HEK293 (cell line): ENCODE results near the gene SLX9.

ENCODE experiments used
- CTCF ChIA-PET: fragments of 350-600 bp; formaldehyde crosslinking; extraction: SDS; loops from one replicate; lab custom pipeline; 2021; ENCODE audit warnings: antibody characterized with exemption; lab: Yijun Ruan, JAX
- POLR2A ChIA-PET: fragments of 300-600 bp; formaldehyde crosslinking; extraction: SDS; loops from one replicate; lab custom pipeline; 2020; ENCODE audit warnings: antibody characterized with exemption, inconsistent platforms; lab: Yijun Ruan, JAX
- H3K27ac ChIP-seq: fragments of 200-500 bp; sonication (Bioruptor generic); 2 replicates; pipeline ENCODE4 v1.5.1; 2014; ENCODE audit warnings: low read depth, low read length, control low read depth, inconsistent platforms; ENCODE audit errors: extremely low read depth
- H3K36me3 ChIP-seq, 2 experiments: fragments of 200-500 bp in 1 of 2; sonication (Bioruptor generic) in 1 of 2; 1 replicate in 1 of 2; 2 replicates in 1 of 2; pipeline ENCODE4 v1.5.1; 2014 to 2017; ENCODE audit warnings: inconsistent platforms in 2 of 2, low read length in 2 of 2; ENCODE audit not compliant: control insufficient read depth in 2 of 2, insufficient read depth in 1 of 2
- H3K4me1 ChIP-seq: fragments of 200-500 bp; sonication (Bioruptor generic); 2 replicates; pipeline ENCODE4 v1.5.1; 2014; ENCODE audit warnings: mild to moderate bottlenecking, low read length, inconsistent platforms; ENCODE audit not compliant: control insufficient read depth, insufficient read depth
- H3K4me3 ChIP-seq: 2 replicates; pipeline ENCODE4 v1.5.1; 2011; ENCODE audit warnings: low read depth, mild to moderate bottlenecking, control low read depth, low read length, moderate library complexity
- H3K9me3 ChIP-seq: fragments of 200-500 bp; sonication (Bioruptor generic); 2 replicates; pipeline ENCODE4 v1.5.1; 2014; ENCODE audit warnings: low read depth, low read length, inconsistent platforms; ENCODE audit not compliant: control insufficient read depth, insufficient read depth
- BCL11B ChIP-seq: fragments of 450-650 bp; formaldehyde crosslinking; IDR thresholded peaks from 2 replicates; pipeline ENCODE4 v1.5.1; 2016; ENCODE audit warnings: low read depth, missing biosample characterization, missing genetic modification characterization
- CTCF ChIP-seq: fragments of 450-650 bp; formaldehyde crosslinking; IDR thresholded peaks from 2 replicates; pipeline ENCODE4 v1.5.1; 2016; ENCODE audit warnings: missing biosample characterization, missing genetic modification characterization
- GLIS1 ChIP-seq: fragments of 450-650 bp; formaldehyde crosslinking; IDR thresholded peaks from 2 replicates; pipeline ENCODE4 v1.5.1; 2016; ENCODE audit warnings: missing biosample characterization, missing genetic modification characterization
- GLIS2 ChIP-seq: fragments of 450-650 bp; formaldehyde crosslinking; IDR thresholded peaks from 2 replicates; pipeline ENCODE4 v1.5.1; 2016; ENCODE audit warnings: missing biosample characterization, missing genetic modification characterization
- HOXC10 ChIP-seq: sonication (generic); formaldehyde crosslinking; IDR thresholded peaks from 2 replicates; pipeline ENCODE4 v1.8.1; 2023; ENCODE audit warnings: mild to moderate bottlenecking, missing genetic modification reagents
- ZBTB20 ChIP-seq: fragments of 450-650 bp; formaldehyde crosslinking; IDR thresholded peaks from 2 replicates; pipeline ENCODE4 v1.5.1; 2016; ENCODE audit warnings: missing biosample characterization, missing genetic modification characterization
- ZBTB26 ChIP-seq: fragments of 450-650 bp; formaldehyde crosslinking; optimal IDR thresholded peaks from 2 replicates; pipeline ENCODE3; 2016; ENCODE audit warnings: missing biosample characterization, mild to moderate bottlenecking, missing genetic modification characterization
- ZBTB48 ChIP-seq: fragments of 450-650 bp; formaldehyde crosslinking; IDR thresholded peaks from 2 replicates; pipeline ENCODE4 v1.5.1; 2016; ENCODE audit warnings: missing biosample characterization, missing genetic modification characterization
- ZBTB8A ChIP-seq: fragments of 450-650 bp; formaldehyde crosslinking; IDR thresholded peaks from 2 replicates; pipeline ENCODE4 v1.5.1; 2016; ENCODE audit warnings: missing biosample characterization, missing genetic modification characterization
- ZEB2 ChIP-seq: fragments of 450-650 bp; formaldehyde crosslinking; IDR thresholded peaks from 2 replicates; pipeline ENCODE4 v1.5.1; 2016; ENCODE audit warnings: missing biosample characterization, missing genetic modification characterization
- ZNF175 ChIP-seq: fragments of 450-650 bp; formaldehyde crosslinking; IDR thresholded peaks from 2 replicates; pipeline ENCODE4 v1.5.1; 2016; ENCODE audit warnings: missing biosample characterization, missing genetic modification characterization
- ZNF266 ChIP-seq: fragments of 450-650 bp; formaldehyde crosslinking; IDR thresholded peaks from 2 replicates; pipeline ENCODE4 v1.5.1; 2016; ENCODE audit warnings: missing biosample characterization, missing genetic modification characterization, low read depth
- ZNF335 ChIP-seq: fragments of 450-650 bp; formaldehyde crosslinking; conservative IDR thresholded peaks from 2 replicates; pipeline ENCODE4 v1.5.1; 2016; ENCODE audit warnings: missing biosample characterization, missing genetic modification characterization
- ZNF423 ChIP-seq: fragments of 450-650 bp; formaldehyde crosslinking; IDR thresholded peaks from 2 replicates; pipeline ENCODE4 v1.5.1; 2016; ENCODE audit warnings: missing biosample characterization, missing genetic modification characterization
- ZNF544 ChIP-seq: fragments of 450-650 bp; formaldehyde crosslinking; IDR thresholded peaks from 2 replicates; pipeline ENCODE4 v1.5.0; 2017; ENCODE audit warnings: missing biosample characterization, missing genetic modification characterization
- ZNF561 ChIP-seq: fragments of 450-650 bp; IDR thresholded peaks from 2 replicates; pipeline ENCODE4 v1.5.1; 2018; ENCODE audit warnings: missing biosample characterization, missing genetic modification characterization, borderline replicate concordance
- ZNF747 ChIP-seq: fragments of 450-650 bp; formaldehyde crosslinking; IDR thresholded peaks from 2 replicates; pipeline ENCODE4 v1.5.1; 2016; ENCODE audit warnings: missing biosample characterization, missing genetic modification characterization
- ZSCAN30 ChIP-seq: fragments of 450-650 bp; IDR thresholded peaks from 2 replicates; pipeline ENCODE4 v1.5.1; 2018; ENCODE audit warnings: missing biosample characterization, mild to moderate bottlenecking, missing genetic modification characterization, moderate library complexity

The SLX9 gene

GRCh38 chr21:44931501-44932407 lies 8.1 kb upstream of the SLX9 start:
- ChIA-PET POLR2A (interaction anchor here (0.7 to 1.1 kb wide), 3 partner anchors 15 to 130 kb away, joined by 4 to 8 read pairs (median 5); partner anchors contain the start of genes PTTG1IP and UBE2G2), CTCF (interaction anchor here (0.6 to 3.1 kb wide), 12 partner anchors 35 to 421 kb away, joined by 3 to 21 read pairs (median 4); partner anchors contain the start of gene UBE2G2)
- peaks cover 0 to 17% of the 10 kb centered on the region in 2 experiments; a peak in 1 of 3 replicates for H3K36me3 ChIP-seq
- TF ChIP-seq HOXC10 (CRISPR knock-in tag) (no peak), ZNF561 (tag by site-specific recombination) (no peak), GLIS2 (tag by site-specific recombination) (no peak), ZBTB20 (no peak), ZNF335 (tag by site-specific recombination) (peak; percentile 45; the same call in 1 of the 2 replicates)
- H3K27ac ChIP-seq, result no peak overlapping the region; the same call in 1 of the 2 replicates
- H3K4me3 ChIP-seq, result peak overlapping the region; percentile 19
- 0 out of 2 replicates have a peak, but pooled peaks cover 5% of the 10 kb centered on the region for H3K4me1 ChIP-seq
- H3K9me3 ChIP-seq, result no peaks in the 10 kb centered on the region

- Histone ChIP-seq H3K27ac (no peak overlapping the region; the same call in 1 of the 2 replicates), H3K4me1 (0 out of 2 replicates have a peak, but pooled peaks cover 2% of the 10 kb centered on the region), H3K36me3 (peaks cover 0 to 17% of the 10 kb centered on the region in 2 experiments; a peak in 1 of 3 replicates)
Measured at GRCh38 chr21:44932408-44933181, 7.2 kb upstream of the SLX9 start.

More at GRCh38 chr21:44932408-44933181, 7.2 kb upstream of the SLX9 start:
- TF ChIP-seq CTCF, result 0 out of 2 replicates have a peak, but pooled peaks have one; percentile 38
- peak; percentile 37; the same call in 1 of the 2 replicates for TF ChIP-seq GLIS2 (tag by site-specific recombination)
- 0 out of 2 replicates have a peak, but pooled peaks have one; percentile 44 for TF ChIP-seq BCL11B
- TF ChIP-seq ZNF561 (tag by site-specific recombination), result 0 out of 2 replicates have a peak, but pooled peaks have one; percentile 34
- peak; percentile 16 for TF ChIP-seq ZBTB26 (tag by site-specific recombination)
- no peak for TF ChIP-seq ZNF747 (tag by site-specific recombination)
- peak; percentile 76 for TF ChIP-seq ZNF423 (tag by site-specific recombination)
- TF ChIP-seq ZBTB8A (tag by site-specific recombination), result peak; percentile 53; the same call in 1 of the 2 replicates
- 0 out of 2 replicates have a peak, but pooled peaks have one; percentile 22 for TF ChIP-seq ZBTB48 (tag by site-specific recombination)
- no peak for TF ChIP-seq ZEB2
- TF ChIP-seq ZNF266 (tag by site-specific recombination), result no peak
- TF ChIP-seq ZNF175 (tag by site-specific recombination), result no peak
- TF ChIP-seq ZSCAN30 (tag by site-specific recombination), result 0 out of 2 replicates have a peak, but pooled peaks have one; percentile 36
- peak; percentile 74 for TF ChIP-seq GLIS1 (tag by site-specific recombination)
- TF ChIP-seq ZNF335 (tag by site-specific recombination), result 0 out of 2 replicates have a peak, but pooled peaks have one; percentile 6
- no peak for TF ChIP-seq ZNF544 (tag by site-specific recombination)
- ChIA-PET POLR2A (interaction anchor here (0.7 to 1.1 kb wide), 3 partner anchors 16 to 131 kb away, joined by 4 to 8 read pairs (median 5); partner anchors contain the start of genes PTTG1IP and UBE2G2), CTCF (interaction anchor here (0.5 to 3.1 kb wide), 15 partner anchors 15 to 422 kb away, joined by 3 to 21 read pairs (median 3); partner anchors contain the start of gene UBE2G2)
- H3K9me3 ChIP-seq, result no peaks in the 10 kb centered on the region
- H3K4me3 ChIP-seq, result peak overlapping the region; percentile 19
